Mucosa of rectum (tissue), 2 donors: ENCODE results near the gene CLDN14.

Experiments used
- H3K27ac ChIP-seq, 2 donors: one replicate each; pipeline ENCODE4 v1.7.0; 2013; ENCODE audit warnings: inconsistent platforms in 2 of 2, low read depth in 2 of 2, low read length in 2 of 2
- H3K27me3 ChIP-seq, 2 donors: one replicate each; pipeline ENCODE4 v1.7.0; 2013; ENCODE audit warnings: low read length in 2 of 2; ENCODE audit not compliant: control insufficient read depth in 2 of 2, insufficient read depth in 2 of 2
- H3K36me3 ChIP-seq, 2 donors: one replicate each; pipeline ENCODE4 v1.7.0; 2013; ENCODE audit warnings: low read length in 2 of 2; ENCODE audit not compliant: control insufficient read depth in 2 of 2, insufficient read depth in 2 of 2
- H3K4me1 ChIP-seq, 2 donors: one replicate each; pipeline ENCODE4 v1.7.0; 2013; ENCODE audit warnings: low read length in 2 of 2, mild to moderate bottlenecking in 1 of 2; ENCODE audit not compliant: control insufficient read depth in 2 of 2, insufficient read depth in 2 of 2
- H3K4me3 ChIP-seq, 2 donors: one replicate each; pipeline ENCODE4 v1.7.0; 2013; ENCODE audit warnings: low read length in 2 of 2
- H3K9ac ChIP-seq, 2 donors: one replicate each; pipeline ENCODE4 v1.7.0; 2013; ENCODE audit warnings: low read length in 2 of 2, low read depth in 1 of 2, mild to moderate bottlenecking in 1 of 2
- H3K9me3 ChIP-seq, 2 donors: one replicate each; pipeline ENCODE4 v1.7.0; 2013; ENCODE audit warnings: low read length in 2 of 2; ENCODE audit not compliant: control insufficient read depth in 2 of 2
- donor health status: healthy.
- donor health status: Normal muscosa, but diverticular disease.

CLDN14 gene

DNA sequence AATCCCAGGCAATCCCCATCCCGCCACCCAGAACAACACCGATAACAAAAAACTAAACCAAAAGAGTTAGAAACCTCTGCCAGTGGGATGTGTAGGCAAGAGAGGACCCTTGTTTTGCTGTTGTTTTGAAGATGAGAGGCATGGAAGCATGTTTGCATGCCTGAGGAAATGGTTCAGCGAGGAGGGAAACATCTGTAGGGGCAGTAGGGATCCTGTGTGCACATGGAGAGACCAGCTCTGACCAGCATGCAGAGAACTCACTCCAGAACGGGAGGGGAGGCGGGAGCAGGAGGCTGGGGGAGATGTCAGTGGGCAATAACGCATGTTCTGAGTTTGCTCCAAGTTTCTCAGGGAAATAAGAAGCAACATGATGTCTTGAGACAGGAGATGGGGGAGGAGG is 5.3 kb downstream of the CLDN14 start:
- H3K4me1 ChIP-seq, result peaks cover 0 to 4% of the 10 kb centered on the region in 2 donors
- H3K4me3 ChIP-seq, result no peak overlapping the region
- H3K27ac ChIP-seq, result no peak overlapping the region
- no peaks in the 10 kb centered on the region for H3K9me3 ChIP-seq
- H3K36me3 ChIP-seq, result no peaks in the 10 kb centered on the region
- H3K9ac ChIP-seq, result no peak overlapping the region
- no peaks in the 10 kb centered on the region for H3K27me3 ChIP-seq

- no peak overlapping the region for H3K9ac ChIP-seq
- no peaks in the 10 kb centered on the region for H3K36me3 ChIP-seq
- no peaks in the 10 kb centered on the region for H3K9me3 ChIP-seq
- peaks cover 0 to 4% of the 10 kb centered on the region in 2 donors for H3K4me1 ChIP-seq
- no peaks in the 10 kb centered on the region for H3K27me3 ChIP-seq
- no peak overlapping the region for H3K27ac ChIP-seq
- H3K4me3 ChIP-seq, result no peak overlapping the region
Observed at GRCh38 chr21:36473203-36473602, 6.7 kb downstream of the CLDN14 start.

- H3K9ac ChIP-seq, result no peak overlapping the region
- H3K27ac ChIP-seq, result no peak overlapping the region
- H3K4me1 ChIP-seq, result peaks cover 0 to 4% of the 10 kb centered on the region in 2 donors
- no peak overlapping the region for H3K4me3 ChIP-seq
- no peaks in the 10 kb centered on the region for H3K27me3 ChIP-seq
- H3K9me3 ChIP-seq, result no peaks in the 10 kb centered on the region
- H3K36me3 ChIP-seq, result no peaks in the 10 kb centered on the region
Observed at GRCh38 chr21:36472377-36472776, 7.5 kb downstream of the CLDN14 start.

DNA sequence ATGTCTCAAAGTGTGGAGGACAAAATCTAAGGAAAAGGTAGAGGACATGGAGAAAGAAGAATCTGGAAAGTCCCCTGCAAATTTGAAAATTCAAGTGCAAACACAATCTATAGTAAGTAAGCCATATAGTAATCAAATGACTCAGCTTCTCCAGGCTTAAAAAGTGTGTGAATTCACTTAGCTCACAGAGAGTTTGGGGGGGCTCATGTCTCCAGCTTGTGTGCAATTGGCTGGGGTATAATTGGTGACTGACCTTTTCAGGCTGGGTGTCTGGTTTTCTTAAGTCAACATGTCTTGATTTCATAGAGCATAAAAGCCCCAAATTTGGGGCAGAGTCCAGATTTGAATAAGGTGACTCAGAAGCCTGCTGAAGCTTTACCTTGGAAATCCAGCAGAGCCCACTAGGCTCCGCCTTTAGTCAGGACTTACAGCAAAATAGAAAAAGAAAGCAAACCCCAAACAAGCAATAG is 8.6 kb downstream of the CLDN14 start:
- H3K36me3 ChIP-seq, result no peaks in the 10 kb centered on the region

GRCh38 chr21:36470294-36470693 is 9.6 kb downstream of the CLDN14 start:
- peaks cover 0 to 4% of the 10 kb centered on the region in 2 donors for H3K4me1 ChIP-seq
- H3K27ac ChIP-seq, result no peak overlapping the region
- H3K9ac ChIP-seq, result no peak overlapping the region
- H3K36me3 ChIP-seq, result no peaks in the 10 kb centered on the region
- H3K4me3 ChIP-seq, result no peak overlapping the region
- no peaks in the 10 kb centered on the region for H3K9me3 ChIP-seq
- no peaks in the 10 kb centered on the region for H3K27me3 ChIP-seq

More for the DNA sequence above, 8.6 kb downstream of the CLDN14 start:
- Histone ChIP-seq H3K4me3 (no peak overlapping the region), H3K9ac (no peak overlapping the region), H3K9me3 (no peaks in the 10 kb centered on the region), H3K4me1 (peaks cover 0 to 4% of the 10 kb centered on the region in 2 donors), H3K27ac (no peak overlapping the region), H3K27me3 (no peaks in the 10 kb centered on the region)

DNA sequence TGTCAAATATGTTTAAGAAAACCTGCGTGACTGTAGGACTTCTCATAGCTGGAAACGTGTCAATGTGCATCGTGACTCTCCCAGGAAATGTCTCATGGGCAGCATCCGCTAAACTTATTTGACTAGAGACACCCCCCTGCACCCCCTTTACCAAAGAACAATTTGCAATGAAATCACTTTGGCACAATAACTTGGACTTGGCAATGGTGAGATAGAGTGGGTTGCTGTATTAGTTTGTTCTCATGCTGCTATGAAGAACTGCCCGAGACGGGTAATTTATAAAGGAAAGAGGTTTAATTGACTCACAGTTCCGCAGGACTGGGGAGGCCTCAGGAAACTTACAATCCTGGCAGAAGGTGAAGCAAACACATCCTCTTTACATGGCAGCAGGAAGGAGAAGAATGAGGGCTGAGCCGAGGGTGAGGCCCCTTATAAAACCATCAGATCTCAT is 13.8 kb downstream of the CLDN14 start:
- Histone ChIP-seq H3K4me1 (peaks cover 3 to 8% of the 10 kb centered on the region in 2 donors), H3K27me3 (no peaks in the 10 kb centered on the region), H3K27ac (no peak overlapping the region), H3K9ac (no peak overlapping the region), H3K4me3 (no peak overlapping the region), H3K9me3 (no peaks in the 10 kb centered on the region), H3K36me3 (no peaks in the 10 kb centered on the region)

GRCh38 chr21:36465478-36465877 is 14.4 kb downstream of the CLDN14 start:
- no peak overlapping the region for H3K4me3 ChIP-seq
- H3K27me3 ChIP-seq, result no peaks in the 10 kb centered on the region
- no peaks in the 10 kb centered on the region for H3K9me3 ChIP-seq
- no peak overlapping the region for H3K27ac ChIP-seq
- H3K4me1 ChIP-seq, result peaks cover 3 to 8% of the 10 kb centered on the region in 2 donors
- H3K36me3 ChIP-seq, result no peaks in the 10 kb centered on the region
- H3K9ac ChIP-seq, result no peak overlapping the region

DNA sequence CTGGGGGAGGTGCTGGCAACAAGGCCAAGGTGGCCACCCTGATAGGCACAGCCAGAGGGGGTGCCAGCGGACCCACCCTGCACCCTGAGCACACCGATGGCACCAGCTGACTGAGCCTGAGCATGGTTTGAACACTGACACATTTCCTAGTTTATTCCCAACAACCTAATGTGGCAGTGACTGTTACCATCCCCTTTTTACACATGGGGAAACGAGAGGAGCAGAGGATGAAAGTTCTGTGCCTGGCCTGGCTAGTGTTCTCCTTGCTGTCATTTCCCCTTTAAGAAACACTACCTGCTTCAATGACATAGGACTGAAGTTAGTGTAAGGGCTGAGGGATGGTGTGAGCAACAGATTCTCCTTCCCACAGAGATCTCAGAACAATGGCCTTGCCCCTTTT is 15.3 kb downstream of the CLDN14 start:
- H3K4me3 ChIP-seq, result no peak overlapping the region
- no peaks in the 10 kb centered on the region for H3K27me3 ChIP-seq
- no peak overlapping the region for H3K27ac ChIP-seq
- H3K4me1 ChIP-seq, result peaks cover 3 to 8% of the 10 kb centered on the region in 2 donors
- H3K9me3 ChIP-seq, result no peaks in the 10 kb centered on the region
- H3K36me3 ChIP-seq, result no peaks in the 10 kb centered on the region
- H3K9ac ChIP-seq, result no peak overlapping the region

GRCh38 chr21:36463991-36464390 is 15.9 kb downstream of the CLDN14 start:
- Histone ChIP-seq H3K27me3 (no peaks in the 10 kb centered on the region), H3K4me3 (no peak overlapping the region), H3K4me1 (peaks cover 3 to 8% of the 10 kb centered on the region in 2 donors), H3K27ac (no peak overlapping the region), H3K9ac (no peak overlapping the region), H3K9me3 (no peaks in the 10 kb centered on the region), H3K36me3 (no peaks in the 10 kb centered on the region)

GRCh38 chr21:36463204-36463603 is 16.7 kb downstream of the CLDN14 start:
- Histone ChIP-seq H3K27me3 (no peaks in the 10 kb centered on the region), H3K27ac (no peak overlapping the region), H3K4me1 (peaks cover 3 to 8% of the 10 kb centered on the region in 2 donors), H3K9me3 (no peaks in the 10 kb centered on the region), H3K4me3 (no peak overlapping the region), H3K9ac (no peak overlapping the region), H3K36me3 (no peaks in the 10 kb centered on the region)
